ENCODE data around the gene IQUB.
"Not testable (repeated sequence)": the region's sequence is repeated elsewhere in the genome, so short reads cannot be mapped to it uniquely, and the experiment has no call there.

The IQUB gene

GRCh38 chr7:123539871-123540270 lies 5.5 kb upstream of the IQUB start:
- no peak for DNase-seq (ENCODE audit: low read depth)

GRCh38 chr7:123538897-123539296 lies 4.5 kb upstream of the IQUB start:
- no peak for DNase-seq (ENCODE audit: low read depth)

GRCh38 chr7:123538189-123538714 lies 3.9 kb upstream of the IQUB start:
- DNase-seq (ENCODE audit: low read depth): no peak

- no peak for DNase-seq (ENCODE audit: low read depth)
These were observed 2.7 kb upstream of the IQUB start for GRCh38 chr7:123537026-123537642.

GRCh38 chr7:123535517-123535916 lies 1.1 kb upstream of the IQUB start:
- no peak for DNase-seq (ENCODE audit: low read depth)

- DNase-seq (ENCODE audit: low read depth): no peak
These were observed 439 bp downstream of the IQUB start for GRCh38 chr7:123533929-123534382.

GRCh38 chr7:123533553-123533917 lies 860 bp downstream of the IQUB start:
- DNase-seq (ENCODE audit: low read depth): no peak

- DNase-seq (ENCODE audit: low read depth): not testable (repeated sequence)
These were observed 1.4 kb downstream of the IQUB start for GRCh38 chr7:123532788-123533552.

GRCh38 chr7:123532343-123532742 lies 2.1 kb downstream of the IQUB start:
- DNase-seq (ENCODE audit: low read depth): not testable (repeated sequence)

GRCh38 chr7:123530035-123530591 lies 4.3 kb downstream of the IQUB start:
- DNase-seq (ENCODE audit: low read depth): not testable (repeated sequence)

GRCh38 chr7:123528265-123528664 lies 6.1 kb downstream of the IQUB start:
- DNase-seq (ENCODE audit: low read depth): no peak

- DNase-seq (ENCODE audit: low read depth): not testable (repeated sequence)
These were observed 6.6 kb downstream of the IQUB start for GRCh38 chr7:123527712-123528225.

- DNase-seq (ENCODE audit: low read depth): not testable (repeated sequence)
These were observed 7.9 kb downstream of the IQUB start for GRCh38 chr7:123526533-123526932.

GRCh38 chr7:123522066-123522465 lies 12.3 kb downstream of the IQUB start:
- DNase-seq (ENCODE audit: low read depth): no peak

- no peak for DNase-seq (ENCODE audit: low read depth)
These were observed 29.2 kb downstream of the IQUB start for GRCh38 chr7:123505221-123505620.

- DNase-seq (ENCODE audit: low read depth): no peak
These were observed 32.2 kb downstream of the IQUB start for GRCh38 chr7:123502201-123502600.

GRCh38 chr7:123500878-123501489 lies 33.4 kb downstream of the IQUB start:
- no peak for DNase-seq (ENCODE audit: low read depth)

- DNase-seq (ENCODE audit: low read depth): no peak
These were observed 35.0 kb downstream of the IQUB start for GRCh38 chr7:123499211-123499970.

- no peak for DNase-seq (ENCODE audit: low read depth)
These were observed 35.8 kb downstream of the IQUB start for GRCh38 chr7:123498601-123499000.

- no peak for DNase-seq (ENCODE audit: low read depth)
These were observed 36.4 kb downstream of the IQUB start for GRCh38 chr7:123498031-123498430.

- no peak for DNase-seq (ENCODE audit: low read depth)
These were observed 40.1 kb downstream of the IQUB start for GRCh38 chr7:123494193-123494796.
